Measurements from ENCODE around the gene MAP2K1.
"Not testable (repeated sequence)": the region's sequence is repeated elsewhere in the genome, so short reads cannot be mapped to it uniquely, and the experiment has no call there.

DNA sequence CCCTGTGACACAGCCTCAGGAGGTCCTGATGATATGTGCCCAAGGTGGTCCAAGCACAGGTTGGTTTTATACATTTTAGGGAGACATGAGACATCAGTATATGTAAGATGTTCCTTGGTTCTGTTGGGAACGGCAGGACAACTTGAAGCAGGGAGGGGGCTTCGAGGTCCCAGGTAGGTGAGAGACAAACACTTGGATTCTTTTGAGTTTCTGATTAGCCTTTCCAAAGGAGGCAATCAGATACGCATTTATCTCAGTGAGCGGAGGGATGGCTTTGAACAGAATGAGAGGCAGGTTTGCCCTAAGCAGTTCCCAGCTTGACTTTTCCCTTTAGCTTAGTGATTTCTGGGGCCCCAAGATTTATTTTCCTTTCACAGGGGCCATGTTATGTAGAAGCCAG is 84.1 kb downstream of the MAP2K1 start:
- TF ChIP-seq EZH2 (IDR thresholded peaks at IDR 0.05; ENCODE audit: borderline replicate concordance): not testable (repeated sequence)
- TF ChIP-seq, protein P1, sequence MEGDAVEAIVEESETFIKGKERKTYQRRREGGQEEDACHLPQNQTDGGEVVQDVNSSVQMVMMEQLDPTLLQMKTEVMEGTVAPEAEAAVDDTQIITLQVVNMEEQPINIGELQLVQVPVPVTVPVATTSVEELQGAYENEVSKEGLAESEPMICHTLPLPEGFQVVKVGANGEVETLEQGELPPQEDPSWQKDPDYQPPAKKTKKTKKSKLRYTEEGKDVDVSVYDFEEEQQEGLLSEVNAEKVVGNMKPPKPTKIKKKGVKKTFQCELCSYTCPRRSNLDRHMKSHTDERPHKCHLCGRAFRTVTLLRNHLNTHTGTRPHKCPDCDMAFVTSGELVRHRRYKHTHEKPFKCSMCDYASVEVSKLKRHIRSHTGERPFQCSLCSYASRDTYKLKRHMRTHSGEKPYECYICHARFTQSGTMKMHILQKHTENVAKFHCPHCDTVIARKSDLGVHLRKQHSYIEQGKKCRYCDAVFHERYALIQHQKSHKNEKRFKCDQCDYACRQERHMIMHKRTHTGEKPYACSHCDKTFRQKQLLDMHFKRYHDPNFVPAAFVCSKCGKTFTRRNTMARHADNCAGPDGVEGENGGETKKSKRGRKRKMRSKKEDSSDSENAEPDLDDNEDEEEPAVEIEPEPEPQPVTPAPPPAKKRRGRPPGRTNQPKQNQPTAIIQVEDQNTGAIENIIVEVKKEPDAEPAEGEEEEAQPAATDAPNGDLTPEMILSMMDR (IDR thresholded peaks at IDR 0.05; ENCODE audit: poor library complexity): not testable (repeated sequence)

Data from hepatocyte (in vitro differentiated cells).